Gastroesophageal sphincter (tissue), 3 donors: Measurements from ENCODE around the gene E2F3.

Experiments
- POLR2A ChIP-seq, 2 donors: fragments of 450-650 bp; IDR thresholded peaks; one replicate each; pipeline ENCODE4 v1.6.1; 2017; ENCODE audit warnings: antibody characterized with exemption in 2 of 2, mild to moderate bottlenecking in 2 of 2, moderate library complexity in 1 of 2
- POLR2AphosphoS5 ChIP-seq: sonication (generic); formaldehyde crosslinking; IDR thresholded peaks from one replicate; pipeline ENCODE4 v1.6.1; 2017; ENCODE audit warnings: antibody characterized with exemption
- TF ChIP-seq, protein P1 (sequence below), 4 experiments: fragments of 200-600 bp in 2 of 4; fragments of 450-650 bp in 2 of 4; sonication (generic) in 1 of 4; IDR thresholded peaks; one replicate each; pipeline ENCODE4 v1.5.1; 2017 to 2019; ENCODE audit warnings: antibody characterized with exemption in 4 of 4, mild to moderate bottlenecking in 2 of 4, moderate library complexity in 2 of 4

DNA sequence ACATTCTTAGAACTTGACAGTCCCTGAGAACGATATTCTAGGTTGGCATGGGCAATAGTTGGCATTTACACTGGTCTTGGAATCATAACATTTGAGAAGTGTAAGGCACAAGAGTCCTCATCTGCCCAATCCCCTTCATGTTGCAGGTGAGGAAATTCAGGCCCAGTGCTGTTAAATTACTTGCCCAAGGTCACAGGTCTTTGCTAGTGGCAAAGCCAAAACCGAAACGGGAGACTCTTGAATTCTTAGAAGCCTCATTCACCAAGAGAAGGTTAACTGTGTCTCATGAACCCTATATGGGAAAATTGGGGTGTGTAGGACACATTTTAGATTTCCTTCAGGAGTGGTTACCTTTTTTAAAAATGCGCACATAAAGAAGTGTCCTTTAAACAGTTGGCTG is 7.2 kb downstream of the E2F3 start:
- TF ChIP-seq, protein P1, sequence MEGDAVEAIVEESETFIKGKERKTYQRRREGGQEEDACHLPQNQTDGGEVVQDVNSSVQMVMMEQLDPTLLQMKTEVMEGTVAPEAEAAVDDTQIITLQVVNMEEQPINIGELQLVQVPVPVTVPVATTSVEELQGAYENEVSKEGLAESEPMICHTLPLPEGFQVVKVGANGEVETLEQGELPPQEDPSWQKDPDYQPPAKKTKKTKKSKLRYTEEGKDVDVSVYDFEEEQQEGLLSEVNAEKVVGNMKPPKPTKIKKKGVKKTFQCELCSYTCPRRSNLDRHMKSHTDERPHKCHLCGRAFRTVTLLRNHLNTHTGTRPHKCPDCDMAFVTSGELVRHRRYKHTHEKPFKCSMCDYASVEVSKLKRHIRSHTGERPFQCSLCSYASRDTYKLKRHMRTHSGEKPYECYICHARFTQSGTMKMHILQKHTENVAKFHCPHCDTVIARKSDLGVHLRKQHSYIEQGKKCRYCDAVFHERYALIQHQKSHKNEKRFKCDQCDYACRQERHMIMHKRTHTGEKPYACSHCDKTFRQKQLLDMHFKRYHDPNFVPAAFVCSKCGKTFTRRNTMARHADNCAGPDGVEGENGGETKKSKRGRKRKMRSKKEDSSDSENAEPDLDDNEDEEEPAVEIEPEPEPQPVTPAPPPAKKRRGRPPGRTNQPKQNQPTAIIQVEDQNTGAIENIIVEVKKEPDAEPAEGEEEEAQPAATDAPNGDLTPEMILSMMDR (IDR thresholded peaks at IDR 0.05), result no peak
- no peak for TF ChIP-seq POLR2A (IDR thresholded peaks at IDR 0.05)
- no peak for TF ChIP-seq POLR2AphosphoS5
